Measurements from ENCODE around the gene SEMA3G. TPM values are rescaled to one million over a fixed set of nuclear protein-coding genes. Genes with fewer than 3 reads are reported as not detected.

SEMA3G gene
- total and polyA plus RNA-seq, 2 donors (not counting 1 experiment from before 2014, with no cell fraction given): 0.02 to 0.17 TPM

- Histone ChIP-seq H4K20me1 (ENCODE audit: control insufficient read depth, extremely low read depth, insufficient read depth, low read length) (no peaks in the 10 kb centered on the region), H3K27me3 (ENCODE audit: control insufficient read depth, insufficient read depth, low read length) (no peaks in the 10 kb centered on the region), H3K36me3 (ENCODE audit: control insufficient read depth, insufficient read depth, low read length) (peaks cover 39% of the 10 kb centered on the region), H3K79me2 (ENCODE audit: control insufficient read depth, insufficient read depth, low read length) (peaks cover 4% of the 10 kb centered on the region), H3K4me2 (ENCODE audit: extremely low read depth, insufficient read depth, low read length) (no peak overlapping the region), H3K4me3 (replicated peaks in 1 of 4; ENCODE audit: control extremely low read depth in 1 of 4, insufficient read depth in 1 of 4, low read depth in 3 of 4, low read length in 4 of 4) (no peak overlapping the region), H3K9ac (ENCODE audit: insufficient read depth, low read length) (no peak overlapping the region), H3K4me1 (ENCODE audit: control insufficient read depth, extremely low read depth, insufficient read depth, low read length) (no peaks in the 10 kb centered on the region), H3K9me3 (ENCODE audit: control insufficient read depth, insufficient read depth, low read depth, low read length) (no peaks in the 10 kb centered on the region), H2AFZ (ENCODE audit: low read length) (no peak overlapping the region), H3K27ac (ENCODE audit: insufficient read depth, low read length) (no peak overlapping the region)
- TF ChIP-seq CTCF (conservative IDR thresholded peaks at IDR 0.05 in 1 of 2, IDR thresholded peaks at IDR 0.05 in 1 of 2; ENCODE audit: low read depth in 1 of 2, low read length in 2 of 2) (peak; percentile 47 to 71), EZH2 (IDR thresholded peaks at IDR 0.05; ENCODE audit: low read length, missing control alignments) (no peak)
- peak in 1 of 2 donors; percentile 60 for DNase-seq (ENCODE audit: low read depth in 2 of 2)
These were observed 26.7 kb upstream of the SEMA3G start for GRCh38 chr3:52471371-52472238.

- Histone ChIP-seq H4K20me1 (ENCODE audit: control insufficient read depth, extremely low read depth, insufficient read depth, low read length) (no peaks in the 10 kb centered on the region), H3K79me2 (ENCODE audit: control insufficient read depth, insufficient read depth, low read length) (peaks cover 7% of the 10 kb centered on the region), H3K9me3 (ENCODE audit: control insufficient read depth, insufficient read depth, low read depth, low read length) (no peaks in the 10 kb centered on the region), H3K4me1 (ENCODE audit: control insufficient read depth, extremely low read depth, insufficient read depth, low read length) (peaks cover under 1% of the 10 kb centered on the region), H3K4me3 (replicated peaks in 1 of 4; ENCODE audit: control extremely low read depth in 1 of 4, insufficient read depth in 1 of 4, low read depth in 3 of 4, low read length in 4 of 4) (no peak overlapping the region), H3K27me3 (ENCODE audit: control insufficient read depth, insufficient read depth, low read length) (no peaks in the 10 kb centered on the region), H3K36me3 (ENCODE audit: control insufficient read depth, insufficient read depth, low read length) (peaks cover 33% of the 10 kb centered on the region), H2AFZ (ENCODE audit: low read length) (no peak overlapping the region), H3K27ac (ENCODE audit: insufficient read depth, low read length) (no peak overlapping the region), H3K4me2 (ENCODE audit: extremely low read depth, insufficient read depth, low read length) (no peak overlapping the region), H3K9ac (ENCODE audit: insufficient read depth, low read length) (no peak overlapping the region)
- TF ChIP-seq EZH2 (IDR thresholded peaks at IDR 0.05; ENCODE audit: low read length, missing control alignments): no peak
- TF ChIP-seq CTCF (conservative IDR thresholded peaks at IDR 0.05 in 1 of 2, IDR thresholded peaks at IDR 0.05 in 1 of 2; ENCODE audit: low read depth in 1 of 2, low read length in 2 of 2): no peak
- no peak for DNase-seq (ENCODE audit: low read depth in 2 of 2)
These were observed 26.0 kb upstream of the SEMA3G start for GRCh38 chr3:52470920-52471319.

GRCh38 chr3:52469001-52469400, 24.1 kb upstream of the SEMA3G start:
- H3K9ac ChIP-seq (ENCODE audit: insufficient read depth, low read length): no peak overlapping the region
- no peak overlapping the region for H3K27ac ChIP-seq (ENCODE audit: insufficient read depth, low read length)
- H3K4me2 ChIP-seq (ENCODE audit: extremely low read depth, insufficient read depth, low read length): no peak overlapping the region
- H3K4me3 ChIP-seq (replicated peaks in 1 of 4; ENCODE audit: control extremely low read depth in 1 of 4, insufficient read depth in 1 of 4, low read depth in 3 of 4, low read length in 4 of 4): no peak overlapping the region
- H3K79me2 ChIP-seq (ENCODE audit: control insufficient read depth, insufficient read depth, low read length): peaks cover 11% of the 10 kb centered on the region
- peaks cover 6% of the 10 kb centered on the region for H3K4me1 ChIP-seq (ENCODE audit: control insufficient read depth, extremely low read depth, insufficient read depth, low read length)
- H2AFZ ChIP-seq (ENCODE audit: low read length): no peak overlapping the region
- H3K36me3 ChIP-seq (ENCODE audit: control insufficient read depth, insufficient read depth, low read length): peaks cover 29% of the 10 kb centered on the region
- DNase-seq (ENCODE audit: low read depth in 2 of 2): no peak
- no peaks in the 10 kb centered on the region for H3K27me3 ChIP-seq (ENCODE audit: control insufficient read depth, insufficient read depth, low read length)
- H3K9me3 ChIP-seq (ENCODE audit: control insufficient read depth, insufficient read depth, low read depth, low read length): no peaks in the 10 kb centered on the region
- no peaks in the 10 kb centered on the region for H4K20me1 ChIP-seq (ENCODE audit: control insufficient read depth, extremely low read depth, insufficient read depth, low read length)
- TF ChIP-seq CTCF (conservative IDR thresholded peaks at IDR 0.05 in 1 of 2, IDR thresholded peaks at IDR 0.05 in 1 of 2; ENCODE audit: low read depth in 1 of 2, low read length in 2 of 2) (no peak), EZH2 (IDR thresholded peaks at IDR 0.05; ENCODE audit: low read length, missing control alignments) (no peak)
